GM21447 (cell line): ENCODE data around the gene HSPB8.
"Not testable (repeated sequence)": the region's sequence is repeated elsewhere in the genome, so short reads cannot be mapped to it uniquely, and the experiment has no call there.

ENCODE experiments used
- ATAC-seq: cut with Tn5 transposase; IDR thresholded peaks from one replicate; pipeline ENCODE4 v1.9.1; 2021; ENCODE audit not compliant: unreplicated experiment

Gene HSPB8

GRCh38 chr12:119204671-119205285 is 26.0 kb downstream of the HSPB8 start:
- no peak for ATAC-seq

- ATAC-seq: no peak
Observed at GRCh38 chr12:119206348-119207062, 27.8 kb downstream of the HSPB8 start.

GRCh38 chr12:119207063-119207560 is 28.4 kb downstream of the HSPB8 start:
- ATAC-seq: no peak

GRCh38 chr12:119208626-119209061 is 29.9 kb downstream of the HSPB8 start:
- ATAC-seq: no peak

GRCh38 chr12:119211884-119212283 is 33.2 kb downstream of the HSPB8 start:
- no peak for ATAC-seq

- no peak for ATAC-seq
Observed at GRCh38 chr12:119216084-119216483, 37.4 kb downstream of the HSPB8 start.

- ATAC-seq: not testable (repeated sequence)
Observed at GRCh38 chr12:119218875-119219274, 40.1 kb downstream of the HSPB8 start.

GRCh38 chr12:119222222-119222951 is 43.7 kb downstream of the HSPB8 start:
- ATAC-seq: no peak

GRCh38 chr12:119225454-119225853 is 46.7 kb downstream of the HSPB8 start:
- no peak for ATAC-seq

- ATAC-seq: no peak
Observed at GRCh38 chr12:119227292-119227691, 48.6 kb downstream of the HSPB8 start.

- ATAC-seq: no peak
Observed at GRCh38 chr12:119229205-119229604, 50.5 kb downstream of the HSPB8 start.

GRCh38 chr12:119229837-119230236 is 51.1 kb downstream of the HSPB8 start:
- ATAC-seq: no peak

- ATAC-seq: no peak
Observed at GRCh38 chr12:119230807-119231206, 52.1 kb downstream of the HSPB8 start.

GRCh38 chr12:119231774-119232173 is 53.0 kb downstream of the HSPB8 start:
- no peak for ATAC-seq

GRCh38 chr12:119235197-119235751 is 56.5 kb downstream of the HSPB8 start:
- no peak for ATAC-seq

GRCh38 chr12:119236372-119236771 is 57.6 kb downstream of the HSPB8 start:
- no peak for ATAC-seq

GRCh38 chr12:119239040-119239439 is 60.3 kb downstream of the HSPB8 start:
- ATAC-seq: no peak

GRCh38 chr12:119241049-119241448 is 62.3 kb downstream of the HSPB8 start:
- no peak for ATAC-seq

GRCh38 chr12:119241580-119242169 is 62.9 kb downstream of the HSPB8 start:
- ATAC-seq: no peak
